HL-60/S4 treated with phorbol 12-myristate 13-acetate at 8.2 ng/mL for 4 days and 3 days (cell line): ENCODE measurements around the gene GLIPR2.

Source experiments
- in situ Hi-C: fragments of 300-500 bp; cut with MboI; formaldehyde crosslinking; loops from 2 replicates; pipeline ENCODE4 v1.15.0; 2022; ENCODE audit warnings: low sequenced_read_pairs

Gene GLIPR2

GRCh38 chr9:36190388-36191289 is 54.1 kb downstream of the GLIPR2 start, which contains the start of gene CLTA:
CLTA (plus strand) TSS chr9:36190921; CDS start chr9:36191057, 136 bp downstream.
- in situ Hi-C loops, result no loop called here

- in situ Hi-C loops, result no loop called here
These were observed 54.7 kb downstream of the GLIPR2 start for GRCh38 chr9:36191290-36191645.

GRCh38 chr9:36191686-36192085 is 55.2 kb downstream of the GLIPR2 start:
- in situ Hi-C loops, result no loop called here

GRCh38 chr9:36192196-36192595 is 55.7 kb downstream of the GLIPR2 start:
- in situ Hi-C loops, result no loop called here

GRCh38 chr9:36193023-36193422 is 56.5 kb downstream of the GLIPR2 start:
- in situ Hi-C loops, result no loop called here

GRCh38 chr9:36194326-36195000 is 57.9 kb downstream of the GLIPR2 start:
- in situ Hi-C loops, result no loop called here

GRCh38 chr9:36204906-36205547 is 68.5 kb downstream of the GLIPR2 start:
- in situ Hi-C loops, result no loop called here

- in situ Hi-C loops, result no loop called here
These were observed 70.5 kb downstream of the GLIPR2 start for GRCh38 chr9:36207016-36207415.

GRCh38 chr9:36207546-36208012 is 71.0 kb downstream of the GLIPR2 start:
- in situ Hi-C loops, result no loop called here

GRCh38 chr9:36208521-36209253 is 72.2 kb downstream of the GLIPR2 start:
- in situ Hi-C loops, result no loop called here

GRCh38 chr9:36210722-36211121 is 74.2 kb downstream of the GLIPR2 start:
- in situ Hi-C loops, result no loop called here

GRCh38 chr9:36211510-36211909 is 75.0 kb downstream of the GLIPR2 start:
- in situ Hi-C loops, result no loop called here

GRCh38 chr9:36213387-36213786 is 76.9 kb downstream of the GLIPR2 start:
- in situ Hi-C loops, result no loop called here
